ENCODE measurements around the gene ZDHHC1.

The ZDHHC1 gene

DNA sequence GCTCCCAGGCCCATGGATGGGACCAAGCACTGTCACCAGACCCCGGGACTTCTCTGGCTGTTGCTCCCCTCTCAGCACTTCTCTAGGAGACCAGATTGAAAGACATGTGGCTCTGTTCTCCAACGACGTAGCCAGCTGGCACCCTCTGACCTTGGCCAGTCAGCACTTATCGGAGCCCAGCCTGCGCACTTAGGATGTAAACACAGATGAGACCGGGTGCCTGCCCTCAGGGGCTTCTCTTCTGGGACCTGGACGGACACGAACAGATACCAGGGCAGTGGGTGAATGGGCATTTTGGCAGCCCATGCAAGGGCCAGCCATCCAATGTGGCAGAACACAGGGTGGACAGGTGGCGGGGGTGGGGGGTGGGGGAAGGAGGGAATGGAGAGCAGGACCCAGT is 6.6 kb downstream of the ZDHHC1 start:
- no peak for DNase-seq (ENCODE audit: low read depth, low spot score)

DNA sequence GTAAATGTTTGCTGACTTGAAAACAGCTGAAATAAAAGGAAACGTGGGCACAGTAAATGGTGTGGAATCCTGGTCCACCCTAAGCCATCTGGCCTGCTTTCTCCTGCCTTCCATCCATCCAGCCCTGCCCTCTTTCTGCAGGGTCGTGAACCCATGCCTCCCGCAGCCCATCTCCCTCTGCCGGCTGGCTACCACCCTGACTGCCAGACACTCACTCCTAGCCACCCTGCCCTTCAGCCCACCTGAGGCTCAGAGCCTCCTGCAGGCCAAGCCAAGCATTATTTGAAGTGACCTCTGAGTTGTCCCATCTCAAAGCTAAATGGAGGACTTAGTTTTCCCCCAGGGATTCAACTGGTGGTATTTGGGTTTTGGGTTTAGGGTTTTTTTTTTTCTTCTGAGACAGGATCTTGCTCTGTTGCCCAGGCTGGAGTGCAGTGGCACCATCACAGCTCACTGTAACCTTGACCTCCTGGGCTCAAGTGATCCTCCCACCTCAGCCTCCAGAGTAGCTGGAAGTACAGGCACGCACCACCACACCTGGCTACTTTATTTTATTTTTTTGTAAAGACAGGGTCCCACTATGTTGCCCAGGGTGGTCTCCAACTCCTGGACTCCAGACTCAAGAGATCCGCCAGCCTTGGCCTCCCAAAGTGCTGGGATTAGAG is 8.4 kb downstream of the ZDHHC1 start:
- no peak for DNase-seq (ENCODE audit: low read depth, low spot score)

DNA sequence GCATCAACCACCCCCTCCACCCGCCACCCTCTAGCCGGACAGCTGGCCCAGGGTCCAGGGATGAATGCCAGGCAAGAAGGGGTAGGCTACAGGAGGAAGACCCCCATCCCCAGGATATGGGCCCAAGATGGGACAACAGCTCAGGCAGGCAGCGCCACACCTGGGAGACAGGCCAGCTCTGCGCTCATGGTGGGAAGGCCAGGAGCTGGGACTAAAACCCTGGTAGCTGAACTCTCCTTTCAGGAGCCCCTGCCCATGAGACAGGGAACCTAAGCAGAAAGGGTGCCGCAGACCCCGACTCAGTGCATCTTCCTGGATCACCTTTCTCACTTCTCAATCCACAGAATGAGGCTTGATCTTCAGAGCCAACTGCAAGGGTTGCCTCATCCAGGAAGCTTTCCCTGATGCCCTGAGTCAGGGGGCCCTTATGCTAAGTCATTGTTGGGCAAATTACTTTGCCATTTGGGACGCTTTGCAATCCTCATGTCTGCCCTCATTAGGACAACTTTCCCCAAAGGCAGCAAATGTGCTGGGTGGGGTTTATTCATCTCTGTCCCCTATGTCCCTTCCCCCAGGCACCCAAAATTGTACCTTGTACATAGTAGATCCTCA is 9.0 kb downstream of the ZDHHC1 start:
- DNase-seq (ENCODE audit: low read depth, low spot score), result no peak

DNA sequence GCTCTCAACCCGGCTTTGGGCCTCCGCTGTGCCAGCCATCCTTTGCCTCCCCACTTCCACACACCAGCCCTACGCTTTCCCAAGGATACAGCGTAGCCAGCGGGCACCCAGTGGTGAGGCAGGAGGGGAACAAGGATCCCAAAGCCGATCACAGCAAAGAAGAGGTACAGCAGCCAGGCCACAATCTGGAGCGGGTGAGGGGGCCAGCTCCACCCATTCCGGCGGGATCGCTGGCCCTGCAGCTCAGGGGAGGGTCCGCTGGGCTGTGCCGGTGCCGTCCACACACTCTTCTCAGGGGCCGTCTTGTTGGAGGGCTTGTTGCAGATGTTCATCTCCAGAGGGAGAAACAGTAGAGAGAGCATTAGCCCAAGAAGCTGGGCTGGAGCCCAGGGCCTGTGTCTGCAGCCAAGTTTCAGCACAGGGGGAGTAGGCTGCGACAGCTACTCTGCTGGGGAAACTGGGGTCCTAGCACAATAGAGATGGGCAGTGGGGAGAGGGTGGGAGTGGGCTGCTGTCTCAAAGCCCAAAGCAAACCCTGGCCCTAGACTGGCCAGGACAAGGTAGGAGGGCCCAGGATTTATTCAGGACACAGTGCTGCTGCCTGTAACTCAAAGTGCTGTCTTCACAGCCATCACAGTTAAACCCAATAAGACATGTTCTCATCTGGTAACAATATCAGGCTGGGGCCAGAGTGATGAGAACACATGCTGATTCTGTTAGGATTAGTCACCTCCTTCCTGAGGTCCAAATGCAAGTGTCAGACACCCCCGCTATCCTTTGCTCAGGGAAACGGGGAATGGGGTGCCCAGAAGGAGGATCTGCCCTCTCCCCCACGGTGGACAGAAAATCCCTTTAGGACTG is 9.9 kb downstream of the ZDHHC1 start:
- peak; percentile 58 for DNase-seq (ENCODE audit: low read depth, low spot score)

DNA sequence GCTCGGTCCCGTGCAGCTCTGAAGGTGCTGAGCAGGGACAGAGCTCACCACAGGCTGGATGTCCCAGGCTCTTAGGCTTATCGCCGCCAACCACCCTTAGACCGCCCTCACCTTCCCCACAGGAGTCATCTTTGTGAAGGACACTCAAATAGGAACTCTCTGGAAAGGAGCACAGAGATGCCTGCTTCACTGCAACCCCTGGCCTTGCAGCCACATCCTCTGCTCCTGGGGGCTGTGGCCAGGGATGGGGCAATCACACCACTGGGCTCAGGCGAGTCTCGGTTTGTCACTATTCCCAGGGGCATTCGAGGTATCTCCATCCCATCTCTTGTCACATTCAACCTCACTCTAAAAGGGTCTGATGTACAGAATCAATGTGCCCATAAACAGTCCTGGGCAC is 10.9 kb downstream of the ZDHHC1 start:
- no peak for DNase-seq (ENCODE audit: low read depth, low spot score)

DNA sequence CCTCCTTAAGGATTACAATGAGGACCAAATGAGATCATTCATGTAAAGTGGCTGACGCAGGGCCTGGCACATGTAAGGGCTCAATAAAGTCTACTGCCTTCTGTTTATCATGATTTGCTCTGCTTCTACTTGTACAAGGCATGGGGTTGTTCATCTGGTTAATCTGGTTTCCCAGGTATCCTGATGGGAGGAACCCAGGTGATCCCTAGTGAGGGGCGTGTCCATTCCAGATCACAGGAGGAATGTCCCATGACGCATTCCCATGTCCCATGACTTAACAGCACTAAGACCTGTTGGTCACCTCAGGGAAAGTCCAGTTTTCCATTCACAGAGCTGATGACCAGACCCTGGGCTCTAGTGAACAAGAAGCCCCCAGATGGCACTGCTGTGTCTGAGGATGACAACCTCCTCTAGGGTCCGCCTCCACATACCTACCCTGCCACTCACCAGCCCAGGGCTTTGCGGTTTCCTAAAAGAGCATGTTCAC is 11.5 kb downstream of the ZDHHC1 start:
- DNase-seq (ENCODE audit: low read depth, low spot score), result no peak

DNA sequence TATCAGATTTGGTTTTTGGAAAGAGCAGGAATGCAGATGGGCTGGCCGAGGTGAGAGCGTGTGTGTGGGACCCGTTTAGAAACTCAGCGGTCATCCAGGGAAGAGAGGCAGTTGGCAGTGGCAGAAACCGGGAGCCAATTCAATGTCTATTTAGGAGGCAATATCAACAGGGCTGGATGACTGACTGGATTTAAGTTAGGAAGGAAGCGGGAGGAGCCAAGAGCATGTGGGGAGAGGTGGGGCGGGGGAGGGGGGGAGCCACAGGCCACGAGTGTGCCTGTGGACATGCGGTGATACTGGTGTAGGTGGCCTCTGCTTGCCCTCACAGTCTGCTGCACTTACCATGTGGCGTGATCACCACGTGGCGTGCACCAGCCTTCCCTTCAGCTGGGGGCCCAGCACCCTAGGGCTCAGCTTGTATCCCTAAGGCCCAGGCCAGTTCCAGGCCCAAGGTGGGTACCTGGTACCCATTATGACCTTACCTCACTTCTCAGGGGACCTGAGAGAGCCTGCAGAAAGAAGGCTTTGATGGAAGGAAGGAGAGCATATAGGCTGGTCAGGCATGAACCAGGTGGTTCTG is 12.2 kb downstream of the ZDHHC1 start:
- DNase-seq (ENCODE audit: low read depth, low spot score), result no peak

DNA sequence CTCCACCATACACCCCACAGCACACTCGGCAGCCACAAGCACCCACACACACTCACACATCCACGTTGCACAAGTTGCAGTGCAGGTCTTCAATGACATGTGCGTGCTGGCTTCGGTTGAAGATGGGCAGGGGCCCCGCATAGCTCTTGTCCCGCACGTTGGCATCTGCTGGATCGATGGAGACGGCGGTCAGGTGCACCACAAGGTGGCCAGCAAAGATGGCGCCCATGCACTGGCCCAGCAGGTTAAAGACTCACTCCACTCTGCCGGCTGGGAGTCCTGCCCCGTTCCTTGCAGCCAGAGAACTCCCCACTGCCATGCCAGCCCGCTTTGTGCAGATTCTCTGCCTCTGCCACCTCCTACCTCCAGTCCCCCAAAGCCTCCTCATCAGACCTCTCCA is 15.4 kb downstream of the ZDHHC1 start:
- DNase-seq (ENCODE audit: low read depth, low spot score), result no peak

DNA sequence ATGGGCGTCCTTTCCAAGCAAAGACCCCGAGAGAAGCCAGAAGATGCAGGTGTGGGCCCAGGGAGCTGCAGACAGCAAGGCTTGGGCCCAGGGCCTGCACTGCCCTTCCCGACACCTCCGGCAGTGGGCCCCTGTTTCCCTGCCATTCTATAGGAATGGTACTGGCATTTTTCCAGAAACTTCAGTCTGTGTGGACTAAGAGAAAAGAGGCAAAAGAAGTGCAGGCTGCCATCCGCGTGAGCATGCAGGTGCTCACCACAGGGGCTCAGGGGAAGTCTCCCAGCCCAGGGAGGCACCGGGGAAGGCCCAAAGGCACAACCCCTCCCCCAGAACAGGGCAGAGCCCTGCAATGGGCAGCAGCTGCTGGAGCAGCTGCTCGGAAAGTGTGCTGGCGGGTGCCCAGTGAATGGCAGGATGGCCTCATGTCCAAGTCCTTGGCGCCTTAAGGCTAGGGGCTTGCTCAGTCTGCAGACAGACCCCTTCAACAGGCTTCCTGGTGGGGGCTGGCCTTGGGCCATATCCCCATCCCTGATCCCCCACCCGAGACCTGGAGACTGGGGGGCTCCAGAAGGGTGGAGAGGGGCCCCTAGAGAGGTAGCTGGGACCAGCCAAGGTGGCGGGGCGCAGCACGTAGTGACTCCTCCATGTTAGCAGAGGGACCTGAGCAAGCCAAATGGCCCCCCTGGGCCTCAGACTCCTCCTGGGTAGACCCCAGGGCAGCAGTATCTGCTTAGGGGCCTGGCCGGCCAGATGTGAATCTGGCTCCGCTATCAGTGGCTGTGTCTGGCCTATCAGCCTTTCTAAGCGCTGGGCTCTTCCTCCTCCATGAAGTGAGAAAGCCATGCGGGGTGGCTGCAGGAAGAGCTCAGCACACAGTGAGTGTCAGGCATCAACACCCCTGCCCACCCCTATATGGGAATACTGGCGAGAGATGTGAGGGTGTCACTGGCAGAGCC is 16.2 kb downstream of the ZDHHC1 start:
- no peak for DNase-seq (ENCODE audit: low read depth, low spot score)

DNA sequence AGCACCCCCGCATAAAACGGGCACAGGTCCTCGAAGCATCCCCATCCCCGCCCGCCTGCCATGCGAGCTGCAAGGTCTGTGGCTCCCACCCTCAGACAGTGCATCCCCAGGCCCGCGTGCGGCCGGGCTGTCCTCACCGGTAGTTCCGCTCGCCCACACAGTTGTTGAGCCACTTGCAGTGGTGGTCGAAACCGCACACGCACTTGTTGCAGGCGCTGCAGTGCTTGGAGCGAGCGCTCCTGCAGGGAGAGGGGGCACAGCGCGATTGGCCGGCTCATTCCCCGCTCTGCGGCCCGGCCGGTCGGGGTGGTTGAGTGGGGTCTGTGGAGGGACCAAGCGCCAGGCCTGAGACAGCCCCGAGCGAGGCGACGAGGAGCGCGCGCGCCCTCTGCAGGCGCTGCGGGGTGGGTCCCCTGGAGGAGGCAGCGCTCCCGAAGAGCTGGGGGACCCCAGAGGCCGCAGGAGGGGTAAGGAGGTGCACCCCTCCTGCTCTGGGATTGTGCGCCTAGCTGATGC is 17.0 kb downstream of the ZDHHC1 start:
- DNase-seq (ENCODE audit: low read depth, low spot score), result no peak

DNA sequence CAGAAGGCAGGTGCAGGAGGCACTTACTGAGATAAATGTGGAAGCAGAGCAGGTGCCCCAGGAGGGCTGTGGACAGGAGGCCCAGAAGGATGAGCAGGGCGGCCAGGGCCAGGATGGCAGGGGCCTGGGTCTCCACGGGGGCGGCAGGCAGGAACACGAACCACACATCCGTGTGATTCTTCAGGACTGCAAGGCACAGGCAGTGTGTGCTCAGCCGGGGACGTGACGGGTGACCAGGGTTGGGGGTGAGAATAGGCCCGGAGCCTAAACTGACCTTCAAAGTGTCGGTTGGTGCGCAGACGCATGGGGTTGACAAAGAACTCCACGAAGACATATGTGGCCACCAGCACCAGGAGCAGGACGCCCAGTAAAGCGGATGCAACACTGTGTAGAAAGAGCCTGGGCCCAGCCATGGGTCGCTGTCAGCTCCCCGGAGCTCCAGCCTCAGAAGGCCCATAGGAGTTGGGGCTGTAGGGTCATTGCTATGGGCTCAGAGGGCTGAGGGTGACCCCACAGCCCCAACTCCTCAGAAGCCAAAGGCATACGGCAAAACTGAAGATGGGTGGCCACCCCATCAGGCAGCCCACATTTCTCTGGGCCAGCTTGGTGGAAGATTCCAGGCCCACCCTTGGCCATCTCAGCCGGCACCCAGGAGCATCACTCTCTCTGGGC is 17.6 kb downstream of the ZDHHC1 start:
- DNase-seq (ENCODE audit: low read depth, low spot score), result no peak

DNA sequence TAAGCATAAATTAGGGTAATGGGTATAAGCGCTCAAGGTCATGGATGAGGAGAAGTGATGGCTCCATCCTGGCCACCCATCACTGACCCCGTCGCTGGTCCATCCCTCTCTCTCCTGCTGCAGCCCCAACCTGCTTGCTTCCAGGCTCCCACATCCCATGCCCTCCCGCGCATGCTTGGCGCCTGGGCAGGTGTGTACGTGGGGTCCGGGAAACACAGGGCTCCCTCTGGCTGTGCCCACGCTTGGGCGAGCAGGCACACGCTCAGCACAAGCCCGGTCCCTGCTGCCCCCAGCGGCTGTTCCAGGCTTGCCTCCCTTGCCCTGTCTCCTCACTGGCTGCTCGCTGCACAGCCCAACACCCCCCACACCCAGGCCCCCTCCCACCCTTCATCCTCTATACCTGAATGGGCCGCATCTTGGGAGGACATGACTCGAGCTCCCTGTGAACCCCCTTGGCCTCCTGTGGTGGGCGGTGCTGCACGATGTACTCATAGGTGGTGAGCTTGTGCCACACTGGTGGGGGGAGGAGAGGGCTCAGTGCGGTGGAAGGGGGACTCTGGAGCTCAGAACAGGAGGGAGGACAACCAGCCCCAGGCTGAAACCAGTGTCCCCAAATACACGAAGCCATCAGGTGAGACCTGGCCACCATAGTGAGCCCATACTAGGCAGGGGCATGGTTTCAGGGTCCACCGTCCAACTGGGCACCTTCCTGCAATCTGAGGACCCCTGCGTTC is 18.3 kb downstream of the ZDHHC1 start:
- no peak for DNase-seq (ENCODE audit: low read depth, low spot score)

DNA sequence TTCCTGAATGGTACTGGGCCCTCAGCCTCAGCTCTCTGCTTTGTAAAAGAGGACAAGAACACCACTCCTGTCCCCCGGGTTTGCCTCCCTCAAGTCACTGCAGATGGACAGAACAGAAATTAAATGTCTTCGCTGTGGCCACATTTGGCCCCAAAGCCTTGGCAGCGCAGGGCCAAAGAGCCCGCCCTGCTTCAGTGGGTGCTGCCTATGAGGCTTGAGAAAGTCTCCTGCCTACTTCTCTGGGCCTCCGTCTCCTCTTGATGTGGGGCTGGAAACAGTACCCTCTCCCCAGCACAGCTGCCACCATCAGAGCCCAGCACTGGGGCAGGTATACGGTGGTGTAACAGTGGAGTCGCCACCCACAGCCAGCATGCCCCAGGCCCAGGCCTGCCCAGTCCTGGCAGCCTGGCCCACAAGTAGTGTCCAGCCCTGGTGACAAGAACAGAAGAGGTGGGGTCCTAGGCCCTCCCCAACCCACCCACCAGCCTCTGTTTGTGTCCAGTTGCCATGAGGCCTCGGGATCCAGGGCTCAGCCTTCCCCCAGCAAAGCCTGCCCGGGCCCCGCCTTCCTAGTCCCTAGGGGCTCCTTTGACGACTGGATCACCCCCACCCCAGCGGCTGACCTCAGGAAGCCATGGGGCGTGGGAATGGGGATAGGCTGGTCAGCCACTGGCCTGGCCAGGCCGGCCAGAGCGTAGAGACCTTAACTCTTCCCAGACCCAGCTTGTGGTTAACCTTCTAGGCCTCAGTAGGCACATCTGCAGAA is 19.1 kb downstream of the ZDHHC1 start:
- no peak for DNase-seq (ENCODE audit: low read depth, low spot score)

DNA sequence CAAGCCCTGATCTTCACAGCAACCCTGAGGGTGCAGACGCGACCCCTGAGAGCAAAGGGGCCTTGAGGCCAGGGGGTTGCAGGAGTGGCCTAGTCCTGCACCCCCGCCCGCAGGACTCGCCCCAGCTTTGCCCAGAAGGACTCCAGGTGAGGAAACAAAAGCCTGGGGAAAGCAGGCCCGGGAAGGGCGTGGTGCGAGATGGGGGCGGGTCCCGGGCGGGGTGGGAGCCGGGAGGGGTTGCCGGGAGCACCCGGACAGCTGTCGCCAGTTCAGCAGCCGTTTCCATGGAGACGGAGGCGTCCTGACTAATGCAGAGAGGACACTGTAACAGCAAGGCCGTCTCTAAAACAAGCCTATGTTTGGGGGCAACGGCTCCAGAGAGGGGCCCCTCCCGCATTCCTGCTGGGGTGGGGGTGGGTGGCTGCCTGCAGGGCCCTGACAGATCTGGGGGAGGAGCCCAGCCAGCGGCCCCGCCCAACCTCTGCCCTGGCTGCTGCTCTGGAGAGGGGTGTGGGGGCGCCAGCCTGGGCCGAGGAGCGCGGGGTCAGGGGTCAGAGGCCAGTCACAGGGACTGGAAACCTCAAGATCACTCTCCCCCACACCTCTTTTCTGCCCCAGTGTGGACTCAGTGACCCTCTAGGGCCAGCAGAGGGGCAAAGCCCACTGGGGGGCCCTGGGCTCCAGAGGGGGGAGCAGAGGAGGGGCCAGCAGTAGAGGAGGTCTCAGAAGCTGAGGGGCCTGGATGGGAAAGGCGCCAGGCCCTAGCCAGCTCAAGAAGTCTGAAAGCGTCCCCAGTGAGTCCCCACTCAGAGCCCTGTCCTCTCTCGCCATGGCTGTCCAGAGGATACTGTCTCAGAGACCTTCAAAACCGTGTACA is 19.9 kb downstream of the ZDHHC1 start:
- no peak for DNase-seq (ENCODE audit: low read depth, low spot score)

DNA sequence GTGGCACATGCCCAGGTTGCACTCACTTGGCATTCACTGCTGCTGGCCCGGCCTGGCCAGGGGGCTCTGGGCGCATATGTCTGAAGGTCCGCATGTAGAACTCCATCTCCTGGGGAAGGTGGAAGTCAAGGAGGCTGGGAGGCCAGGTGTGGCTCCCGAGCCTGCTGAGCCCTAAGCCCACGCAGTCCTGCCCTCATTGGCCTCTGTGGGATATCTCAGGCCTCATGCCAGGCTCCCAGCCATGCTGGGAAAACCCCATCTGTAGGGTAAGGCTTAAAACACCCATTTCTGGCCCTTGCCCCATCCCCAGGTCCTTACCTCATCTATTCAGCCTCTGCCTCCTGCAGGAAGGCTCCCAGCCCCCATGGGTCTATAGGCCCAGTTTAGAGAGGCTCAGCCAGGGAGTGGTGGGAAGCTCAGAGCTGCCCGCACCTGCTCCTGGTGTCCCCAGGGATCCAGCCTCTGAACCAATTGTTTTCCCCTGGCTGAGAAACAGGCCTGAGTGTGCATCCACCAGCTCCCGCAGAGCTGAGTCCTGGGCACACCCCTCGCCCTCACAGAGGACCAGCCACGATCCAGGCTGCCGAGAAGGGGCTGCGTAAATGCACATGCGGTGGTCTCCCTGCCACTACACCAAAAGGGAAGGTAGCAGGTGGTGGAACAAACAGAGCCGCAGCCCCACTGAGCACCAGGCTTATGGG is 20.7 kb downstream of the ZDHHC1 start:
- no peak for DNase-seq (ENCODE audit: low read depth, low spot score)

DNA sequence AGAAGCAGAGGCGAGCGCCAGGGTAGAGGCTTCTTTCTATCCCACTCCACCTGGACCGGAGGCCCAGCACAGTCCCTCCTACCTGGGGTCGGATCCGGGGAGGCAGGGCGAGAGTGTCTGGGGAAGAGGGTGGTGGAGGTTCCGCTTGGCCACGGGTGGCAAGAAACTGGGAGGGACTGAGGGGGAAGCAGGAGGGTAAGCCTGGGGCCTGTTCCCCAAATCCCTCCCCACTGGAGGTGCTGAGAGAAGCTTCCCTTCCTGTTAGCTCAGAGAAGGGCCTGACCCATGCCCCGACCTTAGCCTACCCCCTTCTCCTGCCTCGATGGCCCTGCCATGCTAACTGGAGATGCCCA is 21.2 kb downstream of the ZDHHC1 start:
- DNase-seq (ENCODE audit: low read depth, low spot score), result no peak

Measured in smooth muscle cell of the brain vasculature (primary cell).